ENCODE measurements around the gene TIMP3.
A peak's percentile ranks its signal among the peaks of the same experiment; 100 is the strongest.

TIMP3 gene

GRCh38 chr22:32855045-32855756, 53.7 kb downstream of the TIMP3 start:
- DNase-seq (ENCODE audit: low spot score), result no peak

- DNase-seq (ENCODE audit: low spot score), result no peak
Observed at GRCh38 chr22:32858121-32858703, 56.7 kb downstream of the TIMP3 start.

- no peak for DNase-seq (ENCODE audit: low spot score)
Observed at GRCh38 chr22:32858957-32859356, 57.5 kb downstream of the TIMP3 start.

- DNase-seq (ENCODE audit: low spot score), result no peak
Observed at GRCh38 chr22:32859743-32860142, 58.2 kb downstream of the TIMP3 start.

GRCh38 chr22:32861330-32861729, 59.8 kb downstream of the TIMP3 start:
- DNase-seq (ENCODE audit: low spot score), result no peak

- no peak for DNase-seq (ENCODE audit: low spot score)
Observed at GRCh38 chr22:32862083-32862482, 60.6 kb downstream of the TIMP3 start.

GRCh38 chr22:32862936-32863661, 61.6 kb downstream of the TIMP3 start:
- no peak for DNase-seq (ENCODE audit: low spot score)

- DNase-seq (ENCODE audit: low spot score), result no peak
Observed at GRCh38 chr22:32864041-32864440, 62.5 kb downstream of the TIMP3 start.

- no peak for DNase-seq (ENCODE audit: low spot score)
Observed at GRCh38 chr22:32864596-32864995, 63.1 kb downstream of the TIMP3 start.

- DNase-seq (ENCODE audit: low spot score), result no peak
Observed at GRCh38 chr22:32866953-32867352, 65.4 kb downstream of the TIMP3 start.

GRCh38 chr22:32868946-32869345, 67.4 kb downstream of the TIMP3 start:
- DNase-seq (ENCODE audit: low spot score), result no peak

- DNase-seq (ENCODE audit: low spot score), result no peak
Observed at GRCh38 chr22:32870474-32870873, 69.0 kb downstream of the TIMP3 start.

- peak; percentile 17 for DNase-seq (ENCODE audit: low spot score)
Observed at GRCh38 chr22:32873604-32874003, 72.1 kb downstream of the TIMP3 start.

GRCh38 chr22:32874385-32874784, 72.9 kb downstream of the TIMP3 start:
- DNase-seq (ENCODE audit: low spot score), result no peak

- no peak for DNase-seq (ENCODE audit: low spot score)
Observed at GRCh38 chr22:32874976-32875375, 73.5 kb downstream of the TIMP3 start.

- no peak for DNase-seq (ENCODE audit: low spot score)
Observed at GRCh38 chr22:32876516-32876915, 75.0 kb downstream of the TIMP3 start.

GRCh38 chr22:32877196-32877595, 75.7 kb downstream of the TIMP3 start:
- DNase-seq (ENCODE audit: low spot score), result no peak

- no peak for DNase-seq (ENCODE audit: low spot score)
Observed at GRCh38 chr22:32879550-32879949, 78.0 kb downstream of the TIMP3 start.

- DNase-seq (ENCODE audit: low spot score), result peak; percentile 15
Observed at GRCh38 chr22:32880061-32880460, 78.6 kb downstream of the TIMP3 start.

- peak; percentile 60 for DNase-seq (ENCODE audit: low spot score)
Observed at GRCh38 chr22:32880505-32880892, 79.0 kb downstream of the TIMP3 start.

- DNase-seq (ENCODE audit: low spot score), result peak; percentile 93
Observed at GRCh38 chr22:32880893-32881596, 79.5 kb downstream of the TIMP3 start.

- DNase-seq (ENCODE audit: low spot score), result no peak
Observed at GRCh38 chr22:32882360-32882755, 80.9 kb downstream of the TIMP3 start.
